ENCODE results near the gene ARHGAP23. TPM values are rescaled to one million over a fixed set of nuclear protein-coding genes. Genes with fewer than 3 reads are reported as not detected.

The ARHGAP23 gene
- total RNA-seq, 4 donors from 2014 or later = 8.2 to 37.7 (median 12.3) TPM

GRCh38 chr17:38557836-38558727 lies 129.8 kb downstream of the ARHGAP23 start:
- TF ChIP-seq CTCF (IDR thresholded peaks at IDR 0.05; ENCODE audit: low read depth) = no peak

- TF ChIP-seq CTCF (IDR thresholded peaks at IDR 0.05; ENCODE audit: low read depth) = no peak
Observed at GRCh38 chr17:38558728-38559050, 130.4 kb downstream of the ARHGAP23 start.

DNA sequence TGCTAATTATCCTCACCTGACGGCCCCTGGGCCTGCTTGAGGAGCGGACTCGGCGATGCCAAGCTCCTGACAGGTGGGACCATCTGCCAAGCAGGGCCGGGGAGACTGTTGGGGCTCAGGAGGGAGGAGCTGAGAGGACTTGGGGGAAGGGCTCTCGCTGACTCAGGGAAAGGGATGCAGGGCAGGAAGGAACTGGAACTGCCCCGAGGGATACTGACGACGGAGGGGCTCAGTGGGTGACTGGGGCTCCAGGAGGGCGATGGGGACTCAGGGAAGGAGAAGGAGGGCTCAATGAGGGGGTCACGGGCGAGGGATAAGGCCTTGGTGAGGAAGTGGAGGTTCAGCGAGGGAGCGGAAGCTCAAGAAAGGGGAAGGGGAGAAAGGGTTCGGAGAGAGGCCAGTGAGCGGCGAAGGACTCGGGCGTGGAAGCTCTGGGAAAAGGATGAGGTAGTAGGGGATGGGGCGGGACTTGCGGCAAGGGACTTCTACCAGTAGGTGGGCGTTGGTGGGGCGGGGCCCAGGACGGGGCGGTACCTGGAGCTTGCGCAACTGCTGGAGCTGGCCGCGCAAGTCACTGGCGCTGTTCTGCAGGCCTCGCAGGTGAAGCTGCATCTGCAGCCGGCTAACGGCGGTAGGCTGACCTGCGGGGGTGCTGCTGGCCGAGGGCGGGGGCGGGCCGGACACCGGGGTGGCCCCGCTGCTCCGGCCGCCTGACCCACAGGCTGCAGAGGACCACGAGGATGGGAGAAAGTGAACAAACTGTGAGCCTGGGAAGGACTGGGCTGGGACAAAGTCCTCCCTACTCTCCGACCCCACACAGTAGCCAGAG lies 131.0 kb downstream of the ARHGAP23 start:
- no peak for TF ChIP-seq CTCF (IDR thresholded peaks at IDR 0.05; ENCODE audit: low read depth)

DNA sequence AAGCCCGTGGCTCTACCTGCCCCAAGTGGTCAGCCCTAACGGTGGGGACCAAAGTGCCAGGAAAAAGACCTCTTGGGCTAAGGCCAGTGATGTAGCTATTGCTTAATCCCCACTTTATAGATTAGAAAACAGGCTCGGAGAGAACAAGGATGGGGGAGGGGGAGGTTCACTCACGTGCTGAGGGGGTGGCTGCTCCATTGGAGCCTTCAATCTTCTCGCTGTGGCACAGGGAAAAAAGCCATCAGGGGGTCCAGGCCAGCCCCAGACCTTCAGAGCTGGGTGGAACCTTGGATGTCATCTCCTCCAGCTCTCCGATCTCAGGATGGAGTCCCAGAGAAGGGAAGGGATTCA lies 131.6 kb downstream of the ARHGAP23 start:
- no peak for TF ChIP-seq CTCF (IDR thresholded peaks at IDR 0.05; ENCODE audit: low read depth)

- TF ChIP-seq CTCF (IDR thresholded peaks at IDR 0.05; ENCODE audit: low read depth) = no peak
Observed at GRCh38 chr17:38560503-38561318, 132.4 kb downstream of the ARHGAP23 start.

GRCh38 chr17:38561416-38562214 lies 133.4 kb downstream of the ARHGAP23 start:
- no peak for TF ChIP-seq CTCF (IDR thresholded peaks at IDR 0.05; ENCODE audit: low read depth)

Other genes starting within 250 kb of the ARHGAP23 start
- gene TBC1D3, start 235.9 kb upstream of the ARHGAP23 start, total RNA-seq = not detected
- gene MRPL45, start 131.3 kb upstream of the ARHGAP23 start, total RNA-seq = 10 to 100 TPM; 31.8 to 40.9 (median 38.5) TPM
- gene GPR179, start 84.5 kb upstream of the ARHGAP23 start, total RNA-seq = under 1 TPM in 2 of 4 donors, not detected in 2; under 0.01 TPM
- 10 to 100 TPM in 1 of 4 donors, 1 to 10 TPM in 3; 5.5 to 20.9 (median 8.8) TPM for gene SOCS7, start 76.6 kb upstream of the ARHGAP23 start, total RNA-seq
- gene SRCIN1, start 177.5 kb downstream of the ARHGAP23 start, total RNA-seq = 10 to 100 TPM in 1 of 4 donors, 1 to 10 TPM in 2, under 1 TPM in 1; 0.82 to 11.5 (median 4.0) TPM
- gene EPOP, start 246.5 kb downstream of the ARHGAP23 start, total RNA-seq = 1 to 10 TPM in 2 of 4 donors, under 1 TPM in 2; 0.34 to 2.8 (median 0.80) TPM

Data from subcutaneous adipose tissue (tissue), 4 donors.